Esophagus squamous epithelium (tissue), 5 donors: ENCODE data around the gene KLHL17. TPM values are rescaled to one million over a fixed set of nuclear protein-coding genes. Genes with fewer than 3 reads are reported as not detected.

ENCODE experiments used
- DNase-seq: peaks from one replicate; lab custom pipeline; 2025; lab: John Stamatoyannopoulos, UW
- H3K27ac ChIP-seq, 4 donors: fragments of 200-600 bp; sonication (generic); one replicate each; pipeline ENCODE4 v1.5.1; 2016 to 2019; ENCODE audit warnings: mild to moderate bottlenecking in 1 of 4
- H3K27me3 ChIP-seq, 4 donors: fragments of 200-600 bp; sonication (generic); 1 replicate in 3 of 4; 2 replicates in 1 of 4; pipeline versions ENCODE4 v1.5.1 to v1.6.0; 2017 to 2021; ENCODE audit warnings: antibody characterized with exemption in 1 of 4
- H3K36me3 ChIP-seq, 3 donors: fragments of 200-600 bp; sonication (generic); one replicate each; pipeline ENCODE4 v1.5.1; 2016 to 2019
- H3K4me1 ChIP-seq, 3 donors: fragments of 200-600 bp; sonication (generic); one replicate each; pipeline ENCODE4 v1.5.1; 2017 to 2019
- H3K4me3 ChIP-seq, 4 donors: fragments of 200-600 bp; sonication (generic); 1 replicate in 3 of 4; 2 replicates in 1 of 4; pipeline ENCODE4 v1.5.1; 2016 to 2019; ENCODE audit warnings: mild to moderate bottlenecking in 2 of 4, moderate library complexity in 1 of 4
- H3K9me3 ChIP-seq, 3 donors: fragments of 200-600 bp; sonication (generic); one replicate each; pipeline ENCODE4 v1.5.1; 2016 to 2019
- POLR2A ChIP-seq, 4 donors: fragments of 450-650 bp; IDR thresholded peaks; one replicate each; pipeline ENCODE4 v1.6.1; 2017; ENCODE audit warnings: antibody characterized with exemption in 4 of 4, mild to moderate bottlenecking in 4 of 4, moderate library complexity in 3 of 4
- WGBS, 2 donors: methylation state at CpG; one replicate each; pipeline ENCODE4 v1.1.5; 2018; 5-methylcytosine and 5-hydroxymethylcytosine counted together
- intact Hi-C: fragments of 100-400 bp; cut with DNase I; formaldehyde crosslinking; loops from one replicate; pipeline ENCODE4 v1.15.0; 2022
- total RNA-seq, 4 donors: library from RNA; depleted of rRNA; stranded (reverse); fragments of >200 nt; gene quantifications; one replicate each; pipeline ENCODE4 v1.1.0, GENCODE V29; 2016
- TF ChIP-seq, protein P1 (sequence below), 6 experiments: fragments of 450-650 bp in 4 of 6; fragments of 200-600 bp in 2 of 6; sonication (generic) in 2 of 6; IDR thresholded peaks; one replicate each; pipeline ENCODE4 v1.5.1; 2016 to 2019; ENCODE audit warnings: antibody characterized with exemption in 6 of 6, mild to moderate bottlenecking in 4 of 6, moderate library complexity in 4 of 6
- donor health status: DM: yes; HTN: yes; CAD: no.

The KLHL17 gene
- total RNA-seq, 4 donors from 2014 or later, result 8.7 to 13.8 (median 10.3) TPM

DNA sequence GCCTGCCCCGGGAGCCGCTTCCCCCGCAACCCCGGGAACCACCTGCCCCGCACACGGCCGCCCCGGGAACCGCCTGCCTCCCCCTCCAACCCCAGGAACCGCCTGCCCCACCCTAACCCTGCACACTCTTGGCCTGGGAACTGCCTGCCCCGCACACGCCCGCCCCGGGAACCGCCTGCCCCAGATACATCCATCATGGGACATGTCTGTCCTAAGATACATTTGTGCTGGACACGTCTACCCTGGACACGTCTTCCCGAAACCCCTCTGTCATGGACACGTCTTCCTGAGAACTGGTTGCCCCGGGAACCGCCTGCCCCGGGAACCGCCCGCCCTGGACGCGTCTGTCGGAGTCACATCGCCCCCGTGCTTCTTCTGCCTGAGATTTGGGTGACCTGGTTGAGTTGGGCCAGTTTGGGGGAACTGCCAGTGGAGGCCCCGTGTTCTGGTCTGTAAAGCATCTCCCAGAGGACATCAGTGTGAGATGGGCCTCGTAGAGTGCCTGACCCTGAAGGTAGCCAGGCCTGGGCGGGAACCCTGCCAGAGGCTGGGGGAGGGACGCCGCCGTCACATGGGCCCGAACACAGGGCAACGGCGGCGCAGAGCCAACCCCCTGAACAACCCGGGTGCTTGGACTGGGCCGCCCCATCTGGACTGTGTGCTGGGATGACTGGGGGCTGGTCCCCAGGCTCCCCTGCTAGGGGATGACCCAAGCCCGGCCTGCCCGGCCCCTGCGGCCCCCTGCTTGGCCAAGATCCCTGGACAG lies 17.9 kb downstream of the KLHL17 start:
- Histone ChIP-seq H3K4me1 (peaks cover 8 to 35% (median 13%) of the 10 kb centered on the region in 3 donors), H3K27me3 (peaks cover 0 to 81% (median 2%) of the 10 kb centered on the region in 4 donors), H3K36me3 (peaks cover 0 to 22% (median 0%) of the 10 kb centered on the region in 3 donors), H3K9me3 (no peaks in the 10 kb centered on the region), H3K27ac (no peak overlapping the region), H3K4me3 (no peak overlapping the region)
- TF ChIP-seq POLR2A (IDR thresholded peaks at IDR 0.05), result no peak
- TF ChIP-seq, protein P1, sequence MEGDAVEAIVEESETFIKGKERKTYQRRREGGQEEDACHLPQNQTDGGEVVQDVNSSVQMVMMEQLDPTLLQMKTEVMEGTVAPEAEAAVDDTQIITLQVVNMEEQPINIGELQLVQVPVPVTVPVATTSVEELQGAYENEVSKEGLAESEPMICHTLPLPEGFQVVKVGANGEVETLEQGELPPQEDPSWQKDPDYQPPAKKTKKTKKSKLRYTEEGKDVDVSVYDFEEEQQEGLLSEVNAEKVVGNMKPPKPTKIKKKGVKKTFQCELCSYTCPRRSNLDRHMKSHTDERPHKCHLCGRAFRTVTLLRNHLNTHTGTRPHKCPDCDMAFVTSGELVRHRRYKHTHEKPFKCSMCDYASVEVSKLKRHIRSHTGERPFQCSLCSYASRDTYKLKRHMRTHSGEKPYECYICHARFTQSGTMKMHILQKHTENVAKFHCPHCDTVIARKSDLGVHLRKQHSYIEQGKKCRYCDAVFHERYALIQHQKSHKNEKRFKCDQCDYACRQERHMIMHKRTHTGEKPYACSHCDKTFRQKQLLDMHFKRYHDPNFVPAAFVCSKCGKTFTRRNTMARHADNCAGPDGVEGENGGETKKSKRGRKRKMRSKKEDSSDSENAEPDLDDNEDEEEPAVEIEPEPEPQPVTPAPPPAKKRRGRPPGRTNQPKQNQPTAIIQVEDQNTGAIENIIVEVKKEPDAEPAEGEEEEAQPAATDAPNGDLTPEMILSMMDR (IDR thresholded peaks at IDR 0.05), result no peak
- intact Hi-C loops, result no loop called here
- DNase-seq, result no peak
- 73 to 76% methylated on average over 12 to 18 of the region's 44 CpGs for WGBS, 2 donors

DNA sequence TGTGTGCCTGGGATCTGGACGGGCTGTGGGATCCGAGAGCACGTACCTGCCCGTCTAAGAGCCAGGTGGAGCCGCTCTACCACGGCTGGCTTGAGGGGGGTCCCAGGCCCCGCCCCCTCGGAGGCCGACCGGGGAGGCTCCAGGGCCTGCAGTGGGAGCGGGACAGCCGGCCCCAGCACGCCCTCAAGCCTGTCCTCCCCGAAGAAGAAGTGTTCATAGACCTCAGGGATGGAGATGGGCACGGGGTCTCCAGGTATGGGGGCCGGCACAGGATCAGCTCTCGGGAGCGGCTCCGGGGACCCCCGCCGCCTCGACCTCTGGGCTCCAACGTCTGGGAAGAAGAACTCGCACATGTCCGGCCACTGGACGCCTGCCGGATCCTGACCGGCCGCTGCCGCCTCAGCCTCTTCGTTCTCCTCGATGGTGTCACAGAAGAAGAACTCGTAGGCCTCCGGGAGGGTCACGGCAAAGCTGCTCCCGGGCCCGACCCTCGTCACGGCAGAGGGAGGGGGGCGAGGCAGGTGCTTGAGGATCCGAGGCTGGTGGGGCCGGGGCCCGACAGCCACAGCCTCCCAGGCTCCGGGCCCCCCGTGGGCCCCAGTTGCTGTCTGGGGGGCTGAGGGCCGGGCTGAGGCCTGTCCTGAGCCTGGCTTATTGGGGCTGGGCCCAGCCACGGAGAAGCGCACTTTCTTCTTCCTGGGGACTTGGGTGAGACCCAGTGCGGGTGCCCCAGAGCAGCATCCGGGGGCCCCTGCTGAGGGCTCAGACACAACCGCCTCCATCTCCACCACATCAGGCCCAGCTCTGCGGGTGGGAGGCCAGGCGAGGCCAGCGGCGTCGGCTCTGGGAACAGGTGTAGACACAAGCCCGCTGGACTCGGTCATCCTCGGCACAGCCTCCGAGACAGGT lies 18.7 kb downstream of the KLHL17 start:
- H3K9me3 ChIP-seq, result no peaks in the 10 kb centered on the region
- intact Hi-C loops, result no loop called here
- H3K27ac ChIP-seq, result no peak overlapping the region
- TF ChIP-seq, protein P1 (IDR thresholded peaks at IDR 0.05), result no peak
- TF ChIP-seq POLR2A (IDR thresholded peaks at IDR 0.05), result no peak
- peaks cover 8 to 40% (median 13%) of the 10 kb centered on the region in 3 donors for H3K4me1 ChIP-seq
- peaks cover 0 to 14% (median 0%) of the 10 kb centered on the region in 3 donors for H3K36me3 ChIP-seq
- DNase-seq, result no peak
- 78% methylated on average over 14 of the region's 60 CpGs; no CpG with 5 or more reads in 1 of the 2 donors for WGBS, 2 donors
- H3K4me3 ChIP-seq, result no peak overlapping the region
- peaks cover 0 to 81% (median 2%) of the 10 kb centered on the region in 4 donors for H3K27me3 ChIP-seq

DNA sequence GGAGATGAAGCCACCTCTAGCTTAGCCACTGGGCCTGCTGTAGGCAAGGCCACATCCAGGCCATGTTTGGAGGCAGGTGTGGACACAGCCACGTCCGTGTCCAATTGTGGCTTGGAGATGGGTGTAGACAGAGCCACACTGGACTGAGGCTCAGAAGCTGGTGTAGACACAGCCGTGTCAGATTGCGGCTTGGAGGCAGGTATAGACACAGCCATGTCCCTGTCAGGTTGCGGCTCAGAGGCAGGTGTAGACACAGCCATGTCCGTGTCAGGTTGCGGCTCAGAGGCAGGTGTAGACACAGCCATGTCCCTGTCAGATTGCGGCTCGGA lies 19.3 kb downstream of the KLHL17 start:
- H3K27me3 ChIP-seq, result peaks cover 0 to 81% (median 2%) of the 10 kb centered on the region in 4 donors
- H3K9me3 ChIP-seq, result no peaks in the 10 kb centered on the region
- peaks cover 8 to 43% (median 13%) of the 10 kb centered on the region in 3 donors for H3K4me1 ChIP-seq
- intact Hi-C loops, result loop anchor here (5.0 kb wide), 1 partner anchor 83 kb away; no protein-coding TSS in a partner anchor
- H3K36me3 ChIP-seq, result peaks cover 0 to 7% (median 0%) of the 10 kb centered on the region in 3 donors
- TF ChIP-seq, protein P1 (IDR thresholded peaks at IDR 0.05), result no peak
- no peak for TF ChIP-seq POLR2A (IDR thresholded peaks at IDR 0.05)
- 38 to 60% methylated on average over 1 to 8 of the region's 9 CpGs for WGBS, 2 donors
- no peak for DNase-seq
- no peak overlapping the region for H3K27ac ChIP-seq
- H3K4me3 ChIP-seq, result no peak overlapping the region

DNA sequence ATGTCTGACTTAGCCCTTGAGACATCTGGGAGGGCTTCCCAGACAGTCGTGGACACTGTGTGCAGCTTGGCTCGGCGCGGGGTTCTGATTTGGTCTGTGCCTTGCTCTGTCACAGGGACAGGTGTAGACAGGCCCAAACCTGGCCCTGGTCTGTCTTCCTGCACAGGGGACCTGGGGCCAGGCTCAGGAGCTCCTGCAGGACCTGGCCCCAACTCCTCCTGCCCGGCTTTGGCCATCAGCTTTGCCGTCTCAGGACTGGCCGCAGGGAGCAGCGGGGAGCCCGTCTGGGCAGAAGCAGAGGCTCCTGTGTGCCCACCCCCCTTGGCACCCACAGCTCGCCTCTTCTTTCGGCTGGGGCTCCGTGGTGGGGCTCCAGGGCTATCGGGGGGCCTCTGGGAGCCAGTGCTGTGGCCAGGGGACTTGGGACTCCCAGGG lies 19.8 kb downstream of the KLHL17 start:
- Histone ChIP-seq H3K27ac (no peak overlapping the region), H3K4me3 (no peak overlapping the region), H3K9me3 (no peaks in the 10 kb centered on the region), H3K36me3 (peaks cover 0 to 3% (median 0%) of the 10 kb centered on the region in 3 donors), H3K4me1 (peaks cover 8 to 39% (median 12%) of the 10 kb centered on the region in 3 donors), H3K27me3 (peaks cover 0 to 81% (median 3%) of the 10 kb centered on the region in 4 donors)
- WGBS, 2 donors, result 20 to 23% methylated on average over 1 to 3 of the region's 13 CpGs
- no peak for DNase-seq
- no peak for TF ChIP-seq POLR2A (IDR thresholded peaks at IDR 0.05)
- TF ChIP-seq, protein P1 (IDR thresholded peaks at IDR 0.05), result no peak
- intact Hi-C loops, result loop anchor here (5.0 kb wide), 1 partner anchor 82 kb away; no protein-coding TSS in a partner anchor
